Measurements from ENCODE around the gene RIPOR2.
A peak's percentile ranks its signal among the peaks of the same experiment; 100 is the strongest.
"Not testable (repeated sequence)": the region's sequence is repeated elsewhere in the genome, so short reads cannot be mapped to it uniquely, and the experiment has no call there.

The RIPOR2 gene

DNA sequence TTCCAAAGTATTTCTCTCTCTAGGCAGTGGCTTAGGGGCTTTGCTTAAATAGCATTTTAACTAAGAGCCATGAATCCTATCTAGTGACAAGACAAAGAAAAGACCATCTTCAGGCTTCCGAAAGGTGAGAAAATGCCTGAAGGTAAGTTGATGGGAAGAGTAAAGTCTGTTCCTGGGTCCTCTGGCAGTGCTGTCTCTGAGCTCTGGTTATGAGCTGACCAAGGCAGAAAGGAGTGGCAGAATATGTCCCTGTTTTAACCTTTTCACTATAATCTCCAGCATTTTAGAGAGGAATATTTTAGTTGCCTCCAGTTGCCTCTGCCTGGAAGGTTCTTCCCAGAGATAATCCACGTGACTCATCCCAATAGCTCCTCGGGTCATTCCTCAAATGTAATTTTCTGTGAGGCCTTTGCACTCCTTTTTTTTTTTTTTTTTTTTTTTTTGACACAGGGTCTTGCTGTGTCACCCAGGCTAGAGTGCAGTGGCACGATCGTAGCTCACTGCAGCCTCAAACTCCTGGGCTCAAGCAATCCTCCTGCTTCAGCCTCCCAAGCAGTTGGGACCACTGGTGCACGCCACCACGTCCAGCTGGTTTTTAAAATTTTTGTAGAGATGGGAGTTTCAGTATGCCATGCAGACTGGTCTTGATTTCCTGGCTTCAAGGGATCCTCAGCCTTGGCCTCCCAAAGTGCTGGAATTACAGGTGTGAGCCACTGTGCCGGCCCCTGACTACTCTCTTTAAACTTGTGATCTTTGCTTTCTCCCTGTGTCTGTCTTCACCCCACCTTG, 133.3 kb downstream of the RIPOR2 start:
- no peak for DNase-seq (ENCODE audit: low spot score)

DNA sequence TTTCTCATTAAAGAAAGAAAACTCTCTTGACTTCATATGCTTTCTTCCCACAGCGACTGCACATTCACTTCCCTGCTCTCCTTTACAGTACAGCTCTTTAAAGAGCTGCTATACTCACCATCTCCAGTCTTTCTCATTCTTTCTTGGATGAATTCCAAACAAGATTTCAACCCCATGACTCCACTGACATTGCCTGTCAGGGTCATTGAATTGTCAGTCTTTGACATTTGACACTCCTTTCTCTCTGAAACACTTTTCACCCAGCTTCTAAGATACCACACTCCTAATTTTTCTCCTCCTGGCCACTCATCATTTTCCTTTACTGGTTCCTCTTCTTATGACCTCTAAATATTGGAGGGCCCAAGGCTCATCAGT, 136.2 kb downstream of the RIPOR2 start:
- no peak for DNase-seq (ENCODE audit: low spot score)

GRCh38 chr6:24798740-24799540, 136.8 kb downstream of the RIPOR2 start, which contains the start of gene ARMH2:
ARMH2 (minus strand) TSS chr6:24798917; CDS start chr6:24798857, 60 bp downstream.
- DNase-seq (ENCODE audit: low spot score) = no peak

DNA sequence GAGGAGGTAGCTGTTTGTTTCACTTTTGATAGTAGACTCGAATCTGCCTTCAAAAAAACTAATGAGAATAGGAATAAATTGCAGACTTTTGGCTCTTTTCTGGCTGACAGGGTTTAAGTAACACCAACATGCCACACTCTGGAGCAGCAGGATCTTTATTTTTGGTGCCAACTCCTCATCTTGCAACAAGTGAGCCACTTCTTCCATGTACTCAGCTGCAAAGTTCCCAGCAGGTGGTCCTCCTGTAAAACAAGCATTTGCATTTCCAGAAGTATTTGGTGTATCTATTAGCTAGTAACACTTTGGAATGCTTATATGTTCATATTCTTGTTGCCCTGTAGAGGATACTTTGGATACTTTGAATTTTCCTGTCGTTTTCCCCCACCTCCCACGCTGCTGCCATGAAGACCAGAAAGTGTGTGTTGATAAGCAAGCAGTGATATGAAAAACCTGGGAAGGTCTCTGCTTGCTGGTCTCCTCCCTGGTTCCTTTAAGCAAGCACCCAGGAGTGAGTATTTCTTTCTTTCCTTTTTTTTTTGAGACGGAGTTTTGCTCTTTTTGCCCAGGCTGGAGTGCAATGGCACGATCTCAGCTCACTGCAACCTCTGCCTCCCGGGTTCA, 138.1 kb downstream of the RIPOR2 start:
- DNase-seq (ENCODE audit: low spot score) = no peak

- no peak for DNase-seq (ENCODE audit: low spot score)
Measured at GRCh38 chr6:24796616-24797290, 139.0 kb downstream of the RIPOR2 start.

DNA sequence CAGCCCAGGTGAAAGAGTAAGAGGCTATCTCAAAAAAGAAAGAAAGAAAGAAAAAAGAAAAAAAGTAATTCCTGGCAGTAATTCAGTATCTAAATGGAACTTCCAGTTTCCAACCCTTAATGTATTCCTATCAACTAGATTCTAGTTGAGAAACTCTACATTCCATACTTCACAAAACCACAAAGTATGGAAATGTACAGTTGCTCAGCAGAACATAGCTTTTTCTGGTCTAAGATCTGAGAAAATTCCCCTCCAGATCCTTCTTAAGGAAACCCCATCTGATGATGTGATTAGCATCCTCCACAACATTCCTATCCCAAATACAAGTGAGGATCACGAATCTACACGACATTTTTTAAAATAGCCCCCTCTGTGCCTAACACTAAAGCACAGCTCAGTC, 140.7 kb downstream of the RIPOR2 start:
- no peak for DNase-seq (ENCODE audit: low spot score)

DNA sequence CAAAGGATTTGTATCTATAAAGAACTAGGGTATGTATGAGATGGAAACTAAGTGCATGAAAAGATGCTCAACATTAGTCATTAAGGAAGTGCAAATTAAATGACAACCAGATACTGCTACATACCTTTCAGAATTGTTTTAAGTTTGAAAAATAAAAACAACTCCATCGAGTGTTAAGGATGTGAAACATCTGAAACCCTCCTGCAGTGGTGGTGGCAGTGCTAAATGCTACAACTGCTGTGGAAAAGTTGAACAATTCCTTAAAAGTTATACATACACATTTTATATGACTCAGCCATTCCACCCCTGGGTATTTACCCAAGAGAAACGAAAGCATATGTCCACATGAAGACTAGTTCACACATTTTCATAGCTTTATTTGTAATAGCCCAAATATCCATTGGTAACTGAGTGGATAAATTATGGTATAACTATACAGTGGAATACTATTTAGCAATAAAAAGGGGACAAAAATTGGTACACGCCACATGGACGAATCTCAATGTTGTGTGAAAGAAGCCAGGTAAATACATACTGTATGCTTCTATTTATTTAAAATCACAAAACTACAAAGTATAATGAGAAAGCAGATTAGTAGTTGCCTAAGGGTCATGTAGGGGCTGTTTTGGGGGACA, 147.6 kb downstream of the RIPOR2 start:
- DNase-seq (ENCODE audit: low spot score) = no peak

DNA sequence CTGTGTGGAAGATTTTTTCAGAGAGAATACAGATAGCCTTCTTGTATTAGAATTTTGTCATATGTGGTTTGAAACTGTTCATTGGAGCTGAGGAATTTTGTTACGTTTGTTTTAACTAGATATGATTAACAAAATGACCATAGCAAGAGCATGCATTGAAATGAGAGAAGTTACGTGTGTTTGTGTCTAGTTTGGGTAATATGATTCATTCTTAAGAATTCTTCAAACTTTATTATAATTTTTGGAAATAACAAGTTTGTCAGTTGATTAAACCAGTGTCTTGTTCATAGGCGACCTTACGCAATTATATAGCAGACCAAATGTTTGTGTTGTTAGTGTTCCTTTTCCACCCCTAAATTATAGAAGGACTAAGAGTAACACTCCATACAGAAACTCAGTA, 155.6 kb downstream of the RIPOR2 start:
- DNase-seq (ENCODE audit: low spot score) = no peak

DNA sequence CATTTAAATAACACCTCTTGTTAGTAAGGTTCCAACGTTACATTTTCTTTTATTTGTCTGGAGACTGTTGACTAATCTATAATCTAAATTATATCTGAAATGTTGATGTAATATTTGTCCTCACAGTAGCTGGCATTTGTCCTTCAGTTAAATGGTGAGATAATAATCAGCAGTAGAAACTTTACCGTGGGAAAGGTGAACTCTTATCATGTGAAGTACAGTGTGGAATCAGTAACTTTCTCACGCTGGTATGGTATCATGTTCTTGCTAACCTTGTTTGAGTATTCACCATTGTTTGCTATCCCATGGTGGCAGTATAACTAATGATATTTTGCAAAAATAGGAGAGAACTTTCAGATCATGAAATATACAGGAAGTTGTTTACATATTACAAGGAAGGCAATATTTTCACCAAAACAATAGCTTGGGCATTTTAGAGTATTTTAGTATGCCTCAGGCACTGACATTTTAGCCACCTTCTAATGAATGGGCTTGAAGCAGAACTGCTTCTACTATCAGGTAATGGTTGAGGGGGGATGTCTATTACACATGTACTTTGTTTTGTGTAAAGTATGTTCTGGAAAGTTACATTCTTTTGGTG, 156.2 kb downstream of the RIPOR2 start:
- no peak for DNase-seq (ENCODE audit: low spot score)

DNA sequence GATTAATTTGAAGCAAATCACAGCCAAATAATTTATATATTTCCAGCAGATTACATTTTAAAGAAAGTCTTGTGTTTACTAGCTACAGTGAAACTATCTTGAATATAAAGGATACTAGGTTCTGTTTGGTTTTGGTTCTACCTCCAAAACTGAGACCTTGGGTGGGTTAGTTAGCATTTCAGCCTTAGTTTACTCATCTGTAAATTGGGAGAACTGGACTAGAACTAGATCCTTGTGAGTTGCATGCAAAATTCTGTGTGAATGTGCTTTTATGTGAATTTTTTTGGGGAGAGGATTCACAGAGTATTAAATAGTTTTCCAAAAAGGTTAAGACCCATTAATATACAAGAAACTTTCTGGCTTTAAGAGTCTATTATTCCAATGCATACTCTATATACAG, 156.9 kb downstream of the RIPOR2 start:
- no peak for DNase-seq (ENCODE audit: low spot score)

DNA sequence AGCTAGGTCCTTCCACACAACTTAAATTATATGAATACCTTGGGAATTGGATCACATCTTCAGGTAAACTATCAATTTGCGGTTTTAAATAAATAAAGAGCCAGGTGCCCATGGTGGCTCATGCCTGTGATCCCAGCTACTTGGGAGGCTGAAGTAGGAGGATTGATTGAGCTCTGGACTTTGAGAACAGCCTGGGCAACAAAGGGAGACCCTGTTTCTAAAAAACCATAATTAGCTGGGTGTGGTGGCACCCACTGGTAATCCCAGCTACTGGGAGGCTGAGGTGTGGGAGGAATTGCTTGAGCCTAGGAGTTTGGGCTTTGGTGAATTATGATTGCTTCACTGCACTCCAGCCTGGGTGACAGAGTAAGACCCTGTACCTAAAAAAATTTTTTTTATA, 157.6 kb downstream of the RIPOR2 start:
- DNase-seq (ENCODE audit: low spot score) = no peak

DNA sequence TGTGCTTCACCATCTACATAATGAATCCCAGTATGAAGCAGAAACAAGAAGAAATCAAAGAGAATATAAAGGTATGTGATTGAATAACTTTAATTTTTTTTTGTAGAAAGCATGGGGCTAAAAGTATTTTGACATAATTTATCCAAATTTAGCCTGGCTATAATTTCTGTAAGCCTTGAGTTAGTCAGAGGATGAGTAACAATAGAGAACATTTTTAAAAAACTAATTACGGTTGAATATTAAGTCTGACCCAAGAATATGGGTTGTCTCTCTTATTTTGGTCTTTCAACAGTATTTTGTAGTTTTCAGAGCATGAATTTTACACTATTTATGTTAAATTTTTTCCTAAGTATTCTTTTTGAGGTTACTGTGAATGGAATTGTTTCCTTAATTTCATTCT, 158.5 kb downstream of the RIPOR2 start:
- DNase-seq (ENCODE audit: low spot score) = peak; percentile 50

GRCh38 chr6:24775520-24776058, 160.2 kb downstream of the RIPOR2 start:
- DNase-seq (ENCODE audit: low spot score) = peak; percentile 80

DNA sequence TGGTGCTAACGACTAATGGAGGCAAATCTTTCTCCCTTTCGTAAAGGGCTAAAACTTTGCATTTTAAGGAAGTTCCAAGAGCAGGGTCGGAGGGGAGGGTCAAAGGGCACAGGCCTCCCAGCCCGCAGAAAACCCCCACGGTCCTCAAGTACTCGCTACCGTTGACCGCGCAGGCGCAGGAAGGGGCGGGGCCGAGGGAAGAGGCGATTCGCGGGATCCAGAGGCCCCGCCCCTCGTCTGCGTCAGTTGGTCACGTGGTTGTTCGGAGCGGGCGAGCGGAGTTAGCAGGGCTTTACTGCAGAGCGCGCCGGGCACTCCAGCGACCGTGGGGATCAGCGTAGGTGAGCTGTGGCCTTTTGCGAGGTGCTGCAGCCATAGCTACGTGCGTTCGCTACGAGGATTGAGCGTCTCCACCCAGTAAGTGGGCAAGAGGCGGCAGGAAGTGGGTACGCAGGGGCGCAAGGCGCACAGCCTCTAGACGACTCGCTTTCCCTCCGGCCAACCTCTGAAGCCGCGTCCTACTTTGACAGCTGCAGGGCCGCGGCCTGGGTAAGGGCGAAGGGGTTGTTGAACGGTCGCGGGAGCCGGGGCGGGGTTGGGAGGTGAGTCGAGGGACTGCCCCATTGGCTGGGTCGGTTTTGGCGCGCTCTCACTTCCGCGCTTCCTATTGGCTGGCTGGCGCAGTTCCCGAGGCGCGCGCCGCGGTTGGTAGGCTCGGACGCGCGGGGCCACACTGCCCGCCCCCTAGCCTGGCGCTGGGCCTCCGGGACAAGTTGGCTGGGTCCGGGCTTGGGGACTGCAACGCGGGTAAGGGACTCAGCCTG, 160.9 kb downstream of the RIPOR2 start, which contains the start of gene GMNN:
GMNN (plus strand) TSS at position 242 of the 824 bp plus-strand sequence. CDS start 2,310 bp downstream, outside the sequence.
- DNase-seq (ENCODE audit: low spot score) = peak; percentile 97

DNA sequence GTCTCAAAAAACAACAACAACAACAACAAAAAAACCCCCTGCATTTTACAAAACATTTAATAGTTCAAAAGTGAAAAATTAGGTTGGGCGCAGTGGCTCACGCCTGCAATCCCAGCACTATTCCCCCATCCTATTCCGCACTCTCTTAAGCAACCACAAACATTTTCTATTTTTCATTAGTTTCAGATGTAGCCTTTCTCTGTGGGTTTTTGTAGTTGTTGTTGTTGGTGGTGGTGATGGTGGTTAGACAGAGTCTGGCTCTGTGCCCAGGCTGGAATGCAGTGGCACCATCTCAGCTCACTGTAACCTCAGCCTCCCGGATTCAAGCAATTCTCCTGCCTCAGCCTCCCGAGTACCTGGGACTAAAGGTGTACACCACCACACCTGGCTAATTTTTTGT, 167.4 kb downstream of the RIPOR2 start:
- no peak for DNase-seq (ENCODE audit: low spot score)

GRCh38 chr6:24766680-24767462, 168.9 kb downstream of the RIPOR2 start:
- DNase-seq (ENCODE audit: low spot score) = peak; percentile 74

DNA sequence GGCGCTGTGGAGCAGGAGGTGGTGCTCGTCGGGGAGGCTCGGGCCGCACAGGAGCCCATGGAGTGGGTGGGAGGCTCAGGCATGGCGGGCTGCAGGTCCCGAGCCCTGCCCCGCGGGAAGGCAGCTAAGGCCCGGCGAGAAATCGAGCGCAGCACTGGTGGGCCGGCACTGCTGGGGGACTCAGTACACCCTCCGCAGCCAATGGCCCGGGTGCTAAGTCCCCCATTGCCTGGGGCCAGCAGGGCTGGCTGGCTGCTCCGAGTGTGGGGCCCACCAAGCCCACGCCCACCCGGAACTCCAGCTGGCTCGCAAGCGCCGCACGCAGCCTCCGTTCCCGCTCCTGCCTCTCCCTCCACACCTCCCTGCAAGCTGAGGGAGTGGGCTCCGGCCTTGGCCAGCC, 169.8 kb downstream of the RIPOR2 start:
- DNase-seq (ENCODE audit: low spot score) = not testable (repeated sequence)

DNA sequence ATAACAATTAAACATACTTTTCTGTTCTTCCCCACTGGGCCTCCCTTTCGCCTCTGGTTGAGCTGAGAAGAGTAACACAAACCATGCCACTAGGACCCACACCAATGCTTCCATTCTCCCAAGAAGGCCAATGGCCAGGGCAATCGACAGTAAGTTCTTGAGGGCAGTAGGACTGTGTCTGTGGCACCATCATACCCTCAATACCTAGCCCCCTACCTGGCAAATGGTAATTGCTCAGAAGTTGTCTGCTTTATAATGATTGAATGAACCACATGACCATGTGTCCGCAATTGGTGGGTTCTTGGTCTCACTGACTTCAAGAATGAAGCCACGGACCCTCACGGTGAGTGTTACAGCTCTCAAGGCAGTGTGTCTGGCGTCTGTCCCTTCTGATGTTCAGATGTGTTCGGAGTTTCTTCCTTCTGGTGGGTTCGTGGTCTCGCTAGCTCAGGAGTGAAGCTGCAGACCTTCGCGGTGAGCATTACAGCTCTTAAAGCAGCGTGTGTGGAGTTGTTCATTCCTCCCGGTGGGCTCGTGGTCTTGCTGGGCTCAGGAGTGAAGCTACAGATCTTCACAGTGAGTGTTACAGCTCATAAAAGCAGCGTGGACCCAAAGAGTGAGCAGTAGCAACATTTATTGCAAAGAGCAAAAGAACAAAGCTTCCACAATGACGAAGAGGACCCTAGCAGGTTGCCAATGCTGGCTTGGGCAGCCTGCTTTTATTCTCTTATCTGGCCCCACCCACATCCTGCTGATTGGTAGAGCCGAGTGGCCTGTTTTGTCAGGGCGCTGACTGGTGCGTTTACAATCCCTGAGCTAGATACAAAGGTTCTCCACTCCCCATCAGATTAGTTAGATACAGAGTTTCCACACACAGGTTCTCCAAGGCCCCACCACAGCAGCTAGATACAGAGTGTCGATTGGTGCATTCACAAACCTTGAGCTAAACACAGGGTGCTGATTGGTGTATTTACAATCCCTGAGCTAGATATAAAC, 170.6 kb downstream of the RIPOR2 start:
- DNase-seq (ENCODE audit: low spot score) = not testable (repeated sequence)

All from RKO (cell line).